GM18867 (cell line): ENCODE measurements around the gene ST8SIA5.

Experiments used
- ATAC-seq: cut with Tn5 transposase; IDR thresholded peaks from one replicate; pipeline ENCODE4 v1.9.1; 2021; ENCODE audit warnings: mild to moderate bottlenecking, moderate library complexity; ENCODE audit not compliant: unreplicated experiment

Gene ST8SIA5

DNA sequence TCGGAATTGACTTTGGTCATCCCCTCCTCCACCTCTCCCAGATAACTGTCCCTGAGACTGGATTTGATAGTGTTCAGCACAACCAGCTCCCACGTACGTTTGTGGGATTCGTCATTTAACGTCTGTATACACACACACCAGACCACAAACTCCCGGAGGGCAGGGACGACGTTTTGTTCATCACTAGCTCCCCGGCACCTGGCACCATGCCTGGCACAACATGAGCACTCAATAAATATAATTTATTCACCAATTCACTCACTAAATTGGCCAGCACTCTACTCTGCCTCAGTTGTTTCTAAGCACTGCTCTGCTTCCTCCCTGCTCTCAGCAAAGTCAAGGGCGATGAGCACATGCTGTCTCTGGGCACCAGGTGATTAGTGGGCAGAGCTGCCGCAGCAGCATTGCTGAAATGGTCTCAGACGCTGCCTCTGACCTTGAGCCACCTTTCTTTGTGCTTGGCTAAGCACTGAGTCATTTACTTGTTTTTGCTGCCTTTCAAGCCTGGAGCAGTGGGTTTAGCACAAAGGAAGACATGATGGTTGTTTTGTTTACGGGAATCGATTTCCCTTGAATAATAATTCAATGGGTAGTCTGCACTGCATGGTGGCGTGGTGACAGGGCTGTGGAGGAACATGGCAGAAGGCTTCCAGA, 80.5 kb downstream of the ST8SIA5 start:
- ATAC-seq: no peak

DNA sequence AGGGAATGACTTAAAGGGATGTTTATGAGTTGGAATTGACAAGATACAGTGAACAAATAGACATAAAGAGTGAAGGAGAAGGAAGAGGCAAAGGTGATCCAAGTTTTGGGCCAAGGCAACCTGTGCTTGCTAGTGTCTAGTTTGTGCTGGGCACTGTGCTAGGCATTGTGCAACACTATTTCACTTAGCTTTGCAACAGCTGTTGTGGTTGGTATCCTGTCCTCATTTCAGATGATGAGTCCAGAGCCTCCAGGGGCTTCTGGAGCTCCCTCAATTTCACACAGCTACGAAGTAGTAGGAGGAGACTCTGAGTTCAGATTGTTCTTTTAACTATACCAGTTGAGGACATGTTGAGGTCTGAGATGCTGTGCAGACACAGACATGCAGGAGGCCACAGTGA, 81.7 kb downstream of the ST8SIA5 start:
- ATAC-seq: no peak

DNA sequence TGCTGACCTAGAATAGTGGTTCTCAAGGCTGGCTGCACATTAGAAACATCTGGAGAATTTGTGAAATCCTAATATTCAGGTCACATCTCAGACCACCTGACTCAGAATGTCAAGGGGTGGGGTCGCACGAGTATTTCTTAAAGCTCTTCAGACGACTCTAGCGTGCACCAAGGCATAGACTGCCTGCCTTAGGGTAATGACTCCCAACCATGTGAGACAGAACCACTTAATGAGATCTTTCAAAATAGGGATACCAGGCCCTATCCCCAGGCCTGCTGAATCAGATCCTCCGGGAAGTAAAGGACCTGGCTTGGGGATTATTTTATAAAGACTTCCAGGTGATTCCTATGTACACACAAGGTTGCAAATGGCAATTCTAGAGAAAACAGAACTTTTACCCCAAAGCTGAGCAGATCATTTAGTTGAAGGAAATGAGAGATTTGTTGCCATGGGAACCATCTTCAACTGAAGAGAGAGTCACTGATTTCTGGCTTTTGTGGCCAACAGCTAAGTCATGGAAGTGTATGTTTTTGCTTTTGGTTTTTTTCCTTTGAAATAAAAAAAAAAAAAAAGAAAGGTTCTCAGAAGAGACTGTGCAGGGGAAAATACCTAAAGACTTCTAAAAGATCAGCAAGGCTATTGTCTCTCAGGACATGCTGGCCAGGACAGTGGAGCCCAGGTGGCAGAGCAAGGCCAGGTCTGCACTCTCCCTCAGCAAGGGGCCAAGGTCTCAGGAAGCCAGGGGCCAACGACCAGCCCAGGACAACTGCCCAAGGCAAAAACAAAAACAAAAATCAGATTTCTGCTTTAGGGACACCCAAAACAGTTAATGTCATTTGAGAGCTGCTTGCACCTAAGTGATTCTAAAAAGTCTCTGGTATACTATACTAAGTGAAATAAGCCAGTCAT, 84.5 kb downstream of the ST8SIA5 start:
- no peak for ATAC-seq

DNA sequence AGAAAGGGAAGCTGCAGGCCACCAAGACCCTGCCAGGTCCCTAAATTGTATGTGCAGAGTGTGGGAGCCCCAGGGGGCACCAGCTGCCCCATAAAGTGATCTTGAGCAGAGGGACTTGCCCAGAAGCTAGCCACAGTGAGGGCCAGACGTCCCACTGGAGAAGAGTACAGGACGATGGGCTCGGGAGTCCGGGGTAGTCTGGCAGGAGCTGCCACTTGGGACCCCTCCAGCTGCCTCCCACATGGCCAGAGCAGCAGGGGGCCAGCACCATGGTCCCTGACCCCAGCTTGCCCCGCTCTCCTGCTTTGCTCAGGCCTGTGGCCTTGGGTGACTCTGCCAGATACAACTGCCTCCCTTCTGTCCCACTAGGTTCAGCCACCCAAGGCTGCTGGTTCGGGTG, 88.2 kb downstream of the ST8SIA5 start:
- ATAC-seq: no peak

DNA sequence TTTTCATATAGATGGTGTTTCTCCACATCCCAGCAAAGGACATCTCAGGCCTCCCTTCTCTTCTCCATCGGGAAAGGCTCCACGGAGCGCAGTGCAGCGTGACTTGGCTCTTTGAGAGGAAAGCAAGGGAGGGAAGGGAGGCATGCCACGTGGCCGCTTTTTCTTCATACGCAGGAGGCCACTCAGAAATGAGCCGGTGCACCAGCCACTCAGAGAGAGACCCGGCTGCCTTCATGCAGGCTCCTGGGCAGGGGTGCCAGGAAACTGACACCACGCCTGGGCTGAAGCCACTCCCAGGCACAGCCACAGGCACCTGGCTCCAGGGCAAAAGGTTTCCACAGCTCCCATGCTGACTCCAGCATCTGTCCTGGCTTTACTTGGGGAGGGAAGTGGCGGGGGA, 88.7 kb downstream of the ST8SIA5 start:
- ATAC-seq: no peak

DNA sequence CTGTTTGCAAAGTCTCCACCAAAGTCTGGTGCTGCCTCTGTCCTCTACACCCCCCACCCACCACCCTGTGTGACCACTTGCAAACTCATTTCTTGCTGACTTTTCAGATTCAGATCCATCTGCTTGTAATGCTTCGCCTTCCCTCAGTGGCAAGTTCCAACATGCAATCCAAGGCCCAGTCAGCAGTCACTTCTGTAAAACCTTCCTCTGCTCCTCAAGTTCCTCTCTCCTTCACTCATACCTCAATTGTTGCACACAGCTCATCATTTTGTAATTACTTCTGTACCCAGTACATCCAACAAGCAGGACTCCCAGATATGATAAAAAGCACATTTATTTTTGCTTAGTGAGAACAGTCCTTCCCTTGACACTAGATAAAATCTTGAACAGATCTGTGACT, 93.3 kb downstream of the ST8SIA5 start:
- ATAC-seq: no peak

DNA sequence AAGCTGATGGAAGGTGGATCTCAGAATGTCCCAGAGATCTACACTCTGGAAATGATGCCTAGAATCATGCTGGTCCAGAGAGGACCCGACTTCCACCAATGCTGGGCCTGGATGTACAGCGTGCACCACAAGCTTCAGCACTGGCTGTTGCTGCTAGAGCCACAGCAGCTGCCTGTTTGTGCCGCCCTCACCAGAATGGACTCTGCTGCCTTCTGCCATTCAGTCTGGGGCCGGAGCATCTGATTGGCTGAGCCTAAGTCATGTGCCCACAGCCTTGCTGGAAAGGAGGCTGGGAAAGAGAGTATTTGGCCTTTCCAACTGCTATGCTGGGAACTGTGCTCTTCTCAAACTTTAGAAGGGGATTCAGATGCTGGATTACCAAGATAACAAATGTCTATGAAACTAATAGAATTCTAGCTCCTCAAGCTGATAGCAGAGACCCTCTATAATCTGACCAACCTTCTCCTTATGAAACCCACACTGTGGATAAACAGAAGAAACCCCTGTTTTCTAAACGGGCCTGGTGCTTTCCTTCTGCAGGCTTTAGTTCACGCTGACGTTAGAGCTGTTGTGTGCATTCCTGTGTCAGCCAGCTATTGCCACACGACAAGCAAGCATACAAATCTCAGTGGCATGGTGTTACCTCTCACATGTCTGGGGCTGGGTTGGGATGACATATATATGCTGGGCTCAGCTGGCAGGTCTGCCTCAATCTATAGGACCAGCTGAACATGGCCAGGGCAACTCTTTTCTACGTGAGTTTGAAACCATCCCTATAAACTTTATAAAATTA, 95.7 kb downstream of the ST8SIA5 start:
- ATAC-seq: no peak

DNA sequence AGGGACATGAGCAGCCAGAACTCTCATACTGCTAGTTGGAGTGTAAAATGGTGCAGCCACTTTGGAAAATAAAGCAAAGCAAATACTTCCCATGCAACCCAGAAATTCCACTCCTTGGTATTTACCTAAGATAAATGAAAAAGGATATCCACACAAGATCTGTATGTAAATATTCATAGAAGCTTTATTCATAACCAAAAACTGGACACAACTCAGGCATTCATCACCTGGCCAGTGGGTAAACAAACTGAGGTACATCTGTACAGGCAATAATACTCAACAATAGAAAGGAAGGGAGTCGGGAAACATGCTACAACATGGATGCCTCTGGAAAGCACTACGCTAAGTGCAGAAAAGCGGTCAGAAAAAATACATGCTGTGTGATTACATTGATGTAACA, 97.4 kb downstream of the ST8SIA5 start:
- ATAC-seq: no peak

DNA sequence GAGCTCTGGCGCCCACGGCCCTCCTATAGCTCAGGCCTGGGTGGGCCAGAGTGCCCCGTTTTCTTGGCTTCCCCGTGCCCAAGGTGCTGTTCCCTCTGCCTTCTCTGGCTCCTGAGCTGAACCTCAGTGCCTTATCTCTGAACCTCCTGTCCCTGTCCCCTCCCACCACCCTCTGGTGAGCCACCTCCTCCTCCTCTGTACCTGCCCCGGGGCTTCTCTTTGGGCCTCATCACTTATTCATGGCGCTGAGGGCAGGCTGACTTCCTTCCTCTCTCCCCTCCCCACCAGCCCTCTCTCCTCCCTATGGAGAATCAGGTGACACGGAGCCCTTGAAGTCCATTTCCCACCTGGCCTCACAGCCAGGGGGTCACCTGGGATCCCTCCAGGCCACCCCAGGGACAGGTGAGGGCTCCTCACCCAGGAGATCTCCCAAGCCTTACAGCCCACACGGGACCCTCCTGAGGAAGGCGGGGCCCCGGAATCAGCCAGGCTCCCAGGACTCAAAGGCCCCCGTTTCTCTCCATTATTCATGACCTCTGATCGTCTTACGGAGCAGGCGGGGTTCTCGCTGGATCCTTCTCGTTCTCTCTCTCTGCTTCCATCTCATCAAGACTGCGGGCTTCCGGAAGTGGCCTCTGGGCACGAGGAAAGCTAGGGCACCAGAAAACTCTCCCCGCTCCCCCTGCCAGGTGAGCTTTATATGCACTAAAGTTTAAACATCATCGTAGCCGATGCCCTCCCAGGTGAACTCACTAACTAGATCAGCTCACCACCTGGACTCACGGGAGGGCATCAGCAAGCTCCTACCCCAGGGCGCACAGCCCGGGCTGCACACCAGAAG, 99.5 kb downstream of the ST8SIA5 start, which contains the start of gene LOXHD1:
LOXHD1 (minus strand) TSS at position 106 of the 841 bp plus-strand sequence. CDS start 187 bp downstream, outside the sequence.
- ATAC-seq: no peak

DNA sequence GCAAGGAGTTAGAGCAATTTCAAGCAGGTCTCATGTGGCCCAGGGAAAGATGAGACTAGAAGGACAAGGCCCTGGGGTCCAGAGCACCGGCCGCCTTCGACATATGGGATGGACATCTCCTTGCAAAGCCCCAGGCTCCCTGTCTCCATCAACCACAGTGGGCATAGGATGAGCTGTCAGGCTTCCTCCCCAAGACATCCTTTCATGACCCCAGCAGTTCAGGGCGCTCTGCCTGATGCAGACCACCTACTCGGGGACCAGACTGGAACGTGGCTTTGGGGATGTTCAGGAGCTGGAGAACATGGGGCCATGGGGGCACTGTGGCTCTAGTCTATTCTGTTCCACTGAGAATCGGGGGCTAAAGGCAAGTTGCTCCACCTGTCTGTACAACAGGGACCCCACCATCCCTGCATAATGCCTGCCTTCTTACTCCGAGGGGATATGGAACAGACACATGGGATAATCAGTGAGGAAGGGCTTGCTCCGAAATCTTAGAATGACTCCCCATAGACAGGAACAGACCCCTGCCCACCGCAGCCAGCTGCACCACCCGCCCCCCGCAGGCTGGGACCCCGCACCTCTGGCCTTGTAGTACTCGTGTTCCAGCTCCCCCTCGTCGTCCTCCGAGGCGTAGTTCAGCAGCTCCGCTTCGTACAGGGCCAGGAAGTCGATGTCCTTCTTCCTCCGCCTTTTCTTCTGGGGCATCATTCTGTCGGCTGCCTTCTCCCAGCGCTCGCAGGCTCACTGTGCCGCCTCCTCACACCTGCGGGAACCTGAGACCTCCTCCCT, 100.3 kb downstream of the ST8SIA5 start:
- no peak for ATAC-seq

DNA sequence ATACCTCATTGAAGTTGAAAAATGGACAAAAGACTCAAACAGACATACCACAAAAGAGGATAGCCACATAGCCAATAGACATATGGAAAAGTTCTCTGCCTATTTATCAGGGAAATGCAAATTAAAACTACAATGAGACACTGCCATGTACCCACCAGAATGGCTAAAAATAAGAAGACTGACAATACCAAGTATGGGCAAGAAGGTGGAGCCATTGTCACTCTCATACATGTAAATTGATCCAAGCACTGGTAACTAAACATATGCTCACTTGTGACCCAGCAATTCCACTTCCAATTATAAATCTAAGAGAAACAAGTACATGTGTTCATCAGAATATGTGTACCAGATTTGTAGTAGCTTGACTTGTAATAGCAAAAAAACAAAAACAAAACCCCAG, 104.5 kb downstream of the ST8SIA5 start:
- no peak for ATAC-seq

DNA sequence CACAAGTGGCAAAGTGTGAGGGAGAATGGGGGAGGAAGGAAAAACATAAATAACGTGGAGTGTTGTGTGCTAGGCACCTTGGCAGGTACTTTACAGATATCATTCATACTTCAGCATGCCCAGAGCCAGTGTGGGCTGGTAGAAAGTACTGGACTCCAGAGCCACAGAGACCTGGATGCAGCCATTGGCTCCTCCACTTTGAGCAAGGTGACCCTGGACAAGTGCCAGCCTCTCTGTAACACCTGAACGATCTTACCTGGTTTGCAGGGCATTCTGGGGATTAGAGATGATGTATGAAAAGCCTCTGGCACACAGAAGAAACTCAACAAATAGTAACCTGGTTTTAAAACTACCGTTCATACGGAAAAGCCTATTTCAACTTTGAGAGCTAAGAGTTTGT, 106.2 kb downstream of the ST8SIA5 start:
- no peak for ATAC-seq

DNA sequence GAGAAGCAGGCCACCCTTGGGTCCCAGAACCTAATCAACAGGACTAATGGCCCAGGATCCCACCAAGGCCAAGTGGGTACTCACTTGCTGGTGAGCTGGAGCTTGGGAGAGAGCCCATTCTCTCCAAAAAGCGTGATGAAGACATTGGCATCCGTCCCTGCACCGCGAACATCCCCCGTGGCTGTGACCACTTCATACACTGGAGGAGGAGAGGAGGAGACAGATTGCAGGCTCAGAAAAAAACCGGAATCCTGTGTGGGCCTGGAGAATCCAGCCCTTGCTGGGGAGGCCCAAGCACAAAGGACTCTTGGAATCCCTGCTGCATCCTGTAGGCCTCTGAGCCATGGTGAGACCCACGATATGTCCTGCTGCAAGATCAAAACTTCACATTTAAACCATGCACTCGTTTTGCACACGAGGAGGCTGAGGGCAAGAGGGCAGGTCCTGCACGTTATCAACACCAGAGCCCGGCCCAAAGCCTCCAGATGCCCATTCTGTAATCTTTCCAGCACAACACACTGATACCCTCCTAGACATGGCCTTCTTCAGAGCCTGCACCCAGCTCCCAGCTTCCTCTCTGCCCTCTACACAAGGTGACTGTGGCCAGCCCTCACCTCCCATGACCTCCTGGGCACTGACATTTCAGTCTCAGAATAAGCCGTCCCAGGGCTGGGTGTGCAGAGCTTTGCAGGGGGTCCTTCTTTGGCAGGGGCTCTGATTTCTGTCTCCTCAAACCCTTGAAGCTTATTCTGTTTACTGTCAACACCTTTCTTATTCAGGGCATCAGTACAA, 107.6 kb downstream of the ST8SIA5 start:
- no peak for ATAC-seq

DNA sequence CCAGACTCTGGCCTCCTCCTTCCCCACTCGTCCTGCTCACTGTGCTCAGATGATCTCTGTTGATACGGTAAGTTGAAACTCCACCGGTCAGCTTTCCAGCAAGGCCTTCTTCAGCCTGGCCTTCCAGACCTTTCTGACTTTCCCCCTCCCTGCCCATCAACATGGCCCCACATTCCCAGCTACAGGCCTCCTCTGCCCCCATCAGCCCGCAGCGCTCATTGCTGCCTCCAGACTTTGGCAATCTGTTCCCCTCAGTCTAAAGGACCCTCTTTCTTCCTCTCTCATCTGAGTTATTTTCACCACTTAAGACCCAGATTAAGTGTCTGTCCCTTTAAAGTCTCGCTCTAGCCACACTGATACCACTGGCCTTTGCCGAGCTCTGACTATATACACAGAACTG, 110.4 kb downstream of the ST8SIA5 start:
- no peak for ATAC-seq

DNA sequence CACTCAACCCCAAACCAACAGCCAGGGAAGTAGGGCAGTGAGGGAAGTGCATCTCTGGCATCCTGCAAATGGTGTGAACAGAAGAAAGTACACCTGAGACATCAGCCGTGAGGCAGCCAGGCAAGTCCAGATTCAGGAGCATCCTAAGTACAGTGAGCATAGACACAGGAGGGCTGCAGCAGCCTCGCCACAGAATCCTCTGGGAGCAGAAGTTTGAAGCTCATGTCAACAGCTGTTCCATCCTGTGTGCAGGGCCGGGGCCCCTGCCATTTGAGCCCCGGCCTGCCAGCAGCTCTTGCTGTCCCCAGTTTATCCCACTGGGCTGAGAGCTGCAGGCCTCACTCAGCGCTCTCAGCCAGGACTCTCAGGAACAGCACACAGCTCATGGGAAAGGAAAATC, 114.3 kb downstream of the ST8SIA5 start:
- ATAC-seq: no peak

DNA sequence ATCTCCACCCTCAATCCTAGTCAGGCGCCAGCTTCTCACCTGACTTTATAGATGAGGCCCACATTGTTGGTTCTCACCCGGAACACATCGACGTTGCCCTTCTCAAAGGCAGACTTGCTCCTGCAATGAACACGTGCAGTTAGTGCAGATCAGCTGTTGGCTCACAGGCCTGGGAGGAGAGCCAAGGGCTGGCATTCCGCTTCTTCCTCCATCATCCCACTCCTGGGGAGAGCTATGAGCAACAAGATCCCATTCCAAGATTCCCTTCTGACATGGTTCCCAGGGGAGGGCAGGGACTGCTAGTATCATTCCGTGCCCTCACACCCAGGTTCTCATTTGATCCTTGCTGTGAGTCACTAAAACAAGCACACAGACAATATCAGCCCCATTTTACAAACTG, 114.9 kb downstream of the ST8SIA5 start:
- no peak for ATAC-seq

DNA sequence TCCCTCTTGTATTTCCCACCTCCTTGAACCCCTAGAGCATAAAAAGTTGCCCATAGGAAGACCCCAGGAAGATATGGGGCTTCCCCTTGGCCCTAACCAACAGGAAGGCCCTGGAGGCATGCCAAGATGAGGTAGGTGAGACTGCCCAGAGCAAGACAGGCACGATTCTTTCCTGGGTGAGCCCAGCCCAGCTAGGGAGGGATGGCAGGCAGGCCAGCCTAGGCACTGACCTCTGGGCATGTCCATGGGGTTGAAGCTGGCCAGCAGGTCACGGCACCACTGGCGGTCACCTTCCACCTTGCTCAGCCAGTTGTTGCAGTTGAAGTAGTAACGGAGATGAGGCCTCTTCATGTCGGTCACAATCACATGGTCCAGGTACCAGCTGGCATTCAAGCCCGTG, 117.5 kb downstream of the ST8SIA5 start:
- no peak for ATAC-seq

DNA sequence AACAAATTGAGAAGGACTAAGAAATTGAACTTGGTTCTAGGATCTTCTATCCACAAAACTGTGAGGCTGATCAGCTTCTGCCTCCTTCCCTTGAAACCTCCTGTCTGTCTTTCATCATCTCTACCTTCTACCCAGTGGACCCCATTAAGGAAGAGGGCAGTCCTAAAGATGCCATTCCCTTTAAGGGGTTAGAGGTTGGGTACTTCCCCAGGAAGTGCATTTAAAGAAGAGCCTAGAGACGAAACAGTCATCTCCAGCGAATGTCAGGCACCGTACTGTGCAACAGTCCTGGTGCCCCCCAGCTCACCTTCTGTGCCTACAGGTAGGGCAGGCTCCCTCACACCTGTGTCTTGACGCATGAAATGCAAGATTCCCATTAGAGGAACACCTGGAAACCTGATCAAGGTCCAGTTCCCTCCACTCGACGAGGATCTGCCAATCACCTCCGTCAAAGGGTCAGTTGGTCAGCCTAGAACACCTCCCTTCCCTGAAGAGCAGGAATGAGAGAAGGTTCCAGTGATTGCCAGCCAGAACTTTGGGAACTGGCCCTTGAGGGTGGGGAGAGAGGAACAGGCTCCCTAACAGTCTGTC, 120.7 kb downstream of the ST8SIA5 start:
- no peak for ATAC-seq
